IMR-90 (cell line): ENCODE results near the gene ICAM5. TPM values are rescaled to one million over a fixed set of nuclear protein-coding genes. Genes with fewer than 3 reads are reported as not detected.

Experiments used
- ATAC-seq: fragments of 200-7000 bp; cut with Tn5 transposase; 2 replicates; pipeline ENCODE4 v1.9.1; 2020; ENCODE audit warnings: low read depth, mild to moderate bottlenecking, moderate library complexity
- BruUV-seq: library from RNA; stranded (reverse); fragments of 400-500 nt; replicated peaks from 2 replicates; lab custom pipeline; 2021; lab: Mats Ljungman, UMichigan
- CTCF ChIA-PET: fragments of 300-600 bp; formaldehyde crosslinking; extraction: SDS; loops from one replicate; lab custom pipeline; 2021; ENCODE audit warnings: antibody characterized with exemption; lab: Yijun Ruan, JAX
- POLR2A ChIA-PET: fragments of 300-600 bp; sonication (Branson Sonifier 250); formaldehyde crosslinking; loops from one replicate; lab custom pipeline; 2022; ENCODE audit warnings: antibody characterized with exemption; ENCODE audit not compliant: unreplicated experiment; lab: Charles Lee
- DNase-seq: peaks from one replicate; pipeline ENCODE4 v3.0.0; 2013
- H2AFZ ChIP-seq: replicated peaks from 2 replicates; pipeline ENCODE3; 2013; ENCODE audit warnings: low read length, mild to moderate bottlenecking; ENCODE audit not compliant: poor library complexity
- H2AK5ac ChIP-seq: 2 replicates; pipeline ENCODE4 v1.6.1; 2013; ENCODE audit warnings: low read depth, low read length, inconsistent platforms
- H2AK9ac ChIP-seq: replicated peaks from 2 replicates; pipeline ENCODE3; 2013; ENCODE audit warnings: mild to moderate bottlenecking, low read depth, low read length, moderate library complexity; ENCODE audit not compliant: poor library complexity
- H2BK120ac ChIP-seq: 2 replicates; pipeline ENCODE4 v1.6.1; 2013; ENCODE audit warnings: low read depth, low read length, inconsistent platforms
- H2BK15ac ChIP-seq: 3 replicates; pipeline ENCODE4 v1.6.1; 2013; ENCODE audit warnings: low read depth, low read length, inconsistent platforms
- H2BK20ac ChIP-seq: 2 replicates; pipeline ENCODE4 v1.6.1; 2013; ENCODE audit warnings: low read depth, mild to moderate bottlenecking, inconsistent platforms, low read length, moderate library complexity
- H2BK5ac ChIP-seq: 2 replicates; pipeline ENCODE4 v1.6.1; 2013; ENCODE audit warnings: mild to moderate bottlenecking, low read depth, low read length, inconsistent platforms; ENCODE audit not compliant: poor library complexity, severe bottlenecking
- H3K14ac ChIP-seq: replicated peaks from 2 replicates; pipeline ENCODE4 v1.6.1; 2013; ENCODE audit warnings: low read depth, low read length, inconsistent platforms
- H3K18ac ChIP-seq: 2 replicates; pipeline ENCODE4 v1.6.1; 2013; ENCODE audit warnings: low read depth, low read length, control low read depth
- H3K23ac ChIP-seq: 2 replicates; pipeline ENCODE4 v1.6.1; 2013; ENCODE audit warnings: low read depth, low read length, inconsistent platforms
- H3K27ac ChIP-seq: 2 replicates; pipeline ENCODE4 v1.5.1; 2013; ENCODE audit warnings: mild to moderate bottlenecking, control low read depth, low read length; ENCODE audit not compliant: insufficient read depth
- H3K27me3 ChIP-seq: 2 replicates; pipeline ENCODE4 v1.6.1; 2013; ENCODE audit warnings: low read length; ENCODE audit not compliant: control insufficient read depth, insufficient read depth
- H3K36me3 ChIP-seq: 2 replicates; pipeline ENCODE4 v1.6.1; 2013; ENCODE audit warnings: low read length, mixed read lengths; ENCODE audit not compliant: control insufficient read depth, insufficient read depth
- H3K4ac ChIP-seq: 2 replicates; pipeline ENCODE4 v1.6.1; 2013; ENCODE audit warnings: low read depth, low read length, inconsistent platforms
- H3K4me1 ChIP-seq: 2 replicates; pipeline ENCODE4 v1.6.1; 2013; ENCODE audit warnings: low read length, mixed read lengths; ENCODE audit not compliant: control insufficient read depth, insufficient read depth
- H3K4me2 ChIP-seq: 2 replicates; pipeline ENCODE4 v1.6.1; 2013; ENCODE audit warnings: low read depth, mild to moderate bottlenecking, control low read depth, low read length, moderate library complexity
- H3K4me3 ChIP-seq: 2 replicates; pipeline ENCODE4 v1.5.1; 2013; ENCODE audit warnings: low read depth, mild to moderate bottlenecking, control low read depth, low read length, moderate library complexity; ENCODE audit not compliant: insufficient read depth
- H3K56ac ChIP-seq: 2 replicates; pipeline ENCODE4 v1.6.1; 2013; ENCODE audit warnings: low read length, inconsistent platforms; ENCODE audit not compliant: insufficient read depth; ENCODE audit errors: extremely low read depth
- H3K79me1 ChIP-seq, 2 experiments: 2 replicates each; pipeline ENCODE4 v1.6.1; 2013; ENCODE audit warnings: low read length in 2 of 2, inconsistent platforms in 1 of 2, low read depth in 1 of 2
- H3K9ac ChIP-seq: 2 replicates; pipeline ENCODE4 v1.6.1; 2013; ENCODE audit warnings: low read depth, low read length, control low read depth
- H3K9me1 ChIP-seq: 2 replicates; pipeline ENCODE4 v1.6.1; 2013; ENCODE audit warnings: low read length, inconsistent platforms; ENCODE audit not compliant: insufficient read depth
- H3K9me3 ChIP-seq: 2 replicates; pipeline ENCODE4 v1.6.1; 2013; ENCODE audit warnings: low read length; ENCODE audit not compliant: control insufficient read depth, insufficient read depth
- H4K20me1 ChIP-seq: 2 replicates; pipeline ENCODE4 v1.6.1; 2013; ENCODE audit warnings: low read length, inconsistent platforms; ENCODE audit not compliant: insufficient read depth
- H4K5ac ChIP-seq: 2 replicates; pipeline ENCODE4 v1.6.1; 2013; ENCODE audit warnings: mild to moderate bottlenecking, low read depth, low read length, control low read depth
- H4K8ac ChIP-seq, 2 experiments: 2 replicates each; pipeline ENCODE4 v1.6.1; 2013; ENCODE audit warnings: low read depth in 2 of 2, low read length in 2 of 2, control low read depth in 1 of 2, inconsistent platforms in 1 of 2
- H4K91ac ChIP-seq: 2 replicates; pipeline ENCODE4 v1.6.1; 2013; ENCODE audit warnings: low read depth, low read length, inconsistent platforms; ENCODE audit not compliant: insufficient read depth
- CEBPB ChIP-seq: IDR thresholded peaks from 2 replicates; pipeline ENCODE4 v1.6.1; 2012; ENCODE audit warnings: low read depth, low read length, improper control_type of control experiment
- FOS ChIP-seq: fragments of 150-350 bp; IDR thresholded peaks from 2 replicates; pipeline ENCODE4 v1.6.1; 2016; ENCODE audit warnings: low read depth, low read length
- MAFK ChIP-seq: IDR thresholded peaks from 2 replicates; pipeline ENCODE4 v1.6.1; 2012; ENCODE audit warnings: low read depth, low read length, improper control_type of control experiment
- POLR2A ChIP-seq: IDR thresholded peaks from 2 replicates; pipeline ENCODE4 v1.6.1; 2012; ENCODE audit warnings: mild to moderate bottlenecking, low read depth, low read length
- USF2 ChIP-seq: fragments of 150-350 bp; IDR thresholded peaks from 2 replicates; pipeline ENCODE4 v1.6.1; 2017; ENCODE audit warnings: mild to moderate bottlenecking, antibody characterized with exemption, low read length, low read depth
- WGBS, 2 experiments: methylation state at CpG; one replicate each; pipeline versions ENCODE4 v1.1.5 to v1.1.7; 2013; ENCODE audit warnings: missing lambda C conversion rate in 2 of 2; ENCODE audit not compliant: insufficient read length in 1 of 2; ENCODE audit errors: extremely low coverage in 2 of 2; 5-methylcytosine and 5-hydroxymethylcytosine counted together
- dilution Hi-C: fragments of 300-500 bp; cut with HindIII; formaldehyde crosslinking; loops from one replicate; pipeline ENCODE4 v1.14.3; 2018; ENCODE audit warnings: low sequenced_read_pairs; ENCODE audit not compliant: unreplicated experiment
- in situ Hi-C: fragments of 300-500 bp; cut with MboI; formaldehyde crosslinking; loops from 3 replicates; pipeline ENCODE4 v1.14.3; 2019; ENCODE audit warnings: low sequenced_read_pairs, inconsistent platforms, mixed read lengths
- intact Hi-C: fragments of 100-400 bp; cut with micrococcal nuclease; formaldehyde crosslinking; loops from 2 replicates; pipeline ENCODE4 v1.10.0; 2022
- polyA plus RNA-seq, 3 experiments: library from polyadenylated mRNA; depleted of rRNA; stranded (reverse); fragments of >200 nt; gene quantifications; 2 replicates each; pipeline ENCODE4 v1.2.3, GENCODE V29; 2012; ENCODE audit warnings: low replicate concordance in 1 of 3
- total RNA-seq: library from RNA; depleted of rRNA; stranded (reverse); fragments of >200 nt; gene quantifications from 2 replicates; pipeline ENCODE4 v1.2.3, GENCODE V29; 2012

Gene ICAM5
- total and polyA plus RNA-seq, 2 of the 4 experiments (the other 2 are of a cell fraction): 3.0 to 23.9 TPM

DNA sequence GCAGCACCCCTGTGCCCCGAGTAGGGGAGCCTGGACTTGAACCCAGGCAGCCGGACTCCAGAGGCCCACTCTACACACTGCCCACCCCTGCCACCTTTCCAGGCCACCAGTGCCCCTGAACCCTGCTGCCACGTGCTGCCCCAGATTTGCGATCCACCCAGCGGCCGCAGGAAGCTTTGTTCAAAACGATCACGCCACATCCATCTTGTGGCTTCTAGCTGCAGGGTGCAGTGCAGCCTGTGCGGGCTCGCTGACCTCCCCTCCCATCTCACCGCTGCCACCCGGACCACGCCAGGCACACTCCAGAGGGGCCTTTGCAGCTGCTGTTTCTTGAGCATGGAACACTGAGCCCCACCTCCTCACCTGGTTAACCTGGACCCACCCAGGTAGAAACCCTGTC, 39.8 kb downstream of the ICAM5 start:
- H3K27me3 ChIP-seq: no peaks in the 10 kb centered on the region
- no peak overlapping the region for H4K8ac ChIP-seq
- no peak overlapping the region for H2BK5ac ChIP-seq
- in situ Hi-C loops: no loop called here
- no peaks in the 10 kb centered on the region for H3K9me3 ChIP-seq
- no peak overlapping the region for H2AK9ac ChIP-seq
- no peak overlapping the region for H3K27ac ChIP-seq
- H2BK15ac ChIP-seq: no peak overlapping the region
- no peak overlapping the region for H3K9ac ChIP-seq
- TF ChIP-seq CEBPB (no peak), MAFK (no peak), FOS (no peak), POLR2A (no peak), USF2 (no peak)
- no peak overlapping the region for H2AK5ac ChIP-seq
- no TSS peak for BruUV-seq
- ChIA-PET CTCF (no interaction called here), POLR2A (no interaction called here)
- H4K20me1 ChIP-seq: peaks cover 26% of the 10 kb centered on the region
- H3K9me1 ChIP-seq: no peaks in the 10 kb centered on the region; the same call in 1 of the 2 replicates
- WGBS, 2 experiments: 95% methylated on average over 11 of the region's 13 CpGs; no CpG with 5 or more reads in 1 of the 2 experiments
- peaks cover 5% of the 10 kb centered on the region; the same call in 1 of the 2 replicates for H3K4me1 ChIP-seq
- peaks cover 51% of the 10 kb centered on the region for H3K36me3 ChIP-seq
- H3K23ac ChIP-seq: no peak overlapping the region
- no peak overlapping the region for H3K4me2 ChIP-seq
- no peak overlapping the region for H3K4me3 ChIP-seq
- no peak overlapping the region for H3K18ac ChIP-seq
- no peak overlapping the region for H2BK120ac ChIP-seq
- dilution Hi-C loops: no loop called here
- H4K5ac ChIP-seq: no peak overlapping the region
- no peak overlapping the region for H2BK20ac ChIP-seq
- DNase-seq (no peak), ATAC-seq (no peak)
- no peak overlapping the region for H3K4ac ChIP-seq
- H3K14ac ChIP-seq: no peak overlapping the region
- no peak overlapping the region for H4K91ac ChIP-seq
- H3K56ac ChIP-seq: no peak overlapping the region
- intact Hi-C loops: no loop called here
- H2AFZ ChIP-seq: no peak overlapping the region
- peaks cover 25 to 61% of the 10 kb centered on the region in 2 experiments for H3K79me1 ChIP-seq
